Measurements from ENCODE around the gene RPS6KA6.
A peak's percentile ranks its signal among the peaks of the same experiment; 100 is the strongest.

RPS6KA6 gene

DNA sequence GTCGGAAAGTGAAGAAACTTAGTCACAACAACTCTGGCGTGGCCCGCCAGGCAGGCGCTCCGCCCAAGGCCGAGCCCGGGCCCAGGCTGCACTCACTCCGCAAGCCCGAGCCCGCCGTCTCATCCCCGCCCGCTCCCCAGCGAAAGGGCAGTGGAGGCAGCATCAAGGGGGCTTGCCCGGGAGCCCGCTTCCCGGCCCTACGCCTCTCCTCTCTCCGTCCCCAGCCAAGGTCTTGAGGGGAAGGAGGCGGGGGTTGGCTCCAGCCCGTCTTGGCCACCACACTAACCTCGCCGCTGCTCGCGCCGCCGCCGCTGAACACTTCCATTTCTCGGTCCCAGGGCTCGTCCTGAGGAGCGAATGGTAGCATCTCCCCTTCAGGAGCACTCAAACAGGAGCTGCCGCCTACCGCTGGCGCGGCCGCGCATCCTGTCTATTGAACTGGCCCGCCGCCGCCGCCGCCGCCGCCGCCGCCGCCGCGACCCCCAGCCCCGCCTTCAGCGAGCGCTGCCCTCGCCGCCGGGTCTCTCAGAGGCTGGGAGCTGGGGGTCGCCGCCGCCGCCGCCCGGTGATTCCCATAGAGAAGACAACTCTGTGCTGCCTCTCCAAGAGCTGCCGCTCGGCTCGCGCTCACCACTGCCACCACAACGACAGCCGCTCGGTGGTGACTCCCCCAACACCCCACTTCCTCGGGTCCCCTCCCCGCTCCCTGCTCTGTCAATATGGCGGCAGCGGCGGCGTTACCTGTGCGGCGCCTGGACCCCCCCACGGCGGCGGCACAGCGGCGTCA is at the start of gene RPS6KA6:
Gene RPS6KA6, minus strand, starts transcription at position 667 of the 787 bp plus-strand sequence. Its CDS starts 300 bp downstream, at position 367.
- Histone ChIP-seq H3K36me3 (ENCODE audit: low read depth) (no peaks in the 10 kb centered on the region), H3K27me3 (ENCODE audit: insufficient read depth, poor library complexity, severe bottlenecking) (no peaks in the 10 kb centered on the region), H3K9me3 (ENCODE audit: severe bottlenecking) (no peaks in the 10 kb centered on the region), H3K27ac (ENCODE audit: poor library complexity, severe bottlenecking) (no peak within 1 kb of the TSS), H3K4me3 (ENCODE audit: severe bottlenecking) (peak within 1 kb of the TSS; percentile 56), H3K4me1 (ENCODE audit: insufficient read depth, poor library complexity, severe bottlenecking) (no peaks in the 10 kb centered on the region)
- DNase-seq (ENCODE audit: low spot score) (peak; percentile 20), ATAC-seq (ENCODE audit: low read depth) (peak; percentile 70)
- TF ChIP-seq, protein P1, sequence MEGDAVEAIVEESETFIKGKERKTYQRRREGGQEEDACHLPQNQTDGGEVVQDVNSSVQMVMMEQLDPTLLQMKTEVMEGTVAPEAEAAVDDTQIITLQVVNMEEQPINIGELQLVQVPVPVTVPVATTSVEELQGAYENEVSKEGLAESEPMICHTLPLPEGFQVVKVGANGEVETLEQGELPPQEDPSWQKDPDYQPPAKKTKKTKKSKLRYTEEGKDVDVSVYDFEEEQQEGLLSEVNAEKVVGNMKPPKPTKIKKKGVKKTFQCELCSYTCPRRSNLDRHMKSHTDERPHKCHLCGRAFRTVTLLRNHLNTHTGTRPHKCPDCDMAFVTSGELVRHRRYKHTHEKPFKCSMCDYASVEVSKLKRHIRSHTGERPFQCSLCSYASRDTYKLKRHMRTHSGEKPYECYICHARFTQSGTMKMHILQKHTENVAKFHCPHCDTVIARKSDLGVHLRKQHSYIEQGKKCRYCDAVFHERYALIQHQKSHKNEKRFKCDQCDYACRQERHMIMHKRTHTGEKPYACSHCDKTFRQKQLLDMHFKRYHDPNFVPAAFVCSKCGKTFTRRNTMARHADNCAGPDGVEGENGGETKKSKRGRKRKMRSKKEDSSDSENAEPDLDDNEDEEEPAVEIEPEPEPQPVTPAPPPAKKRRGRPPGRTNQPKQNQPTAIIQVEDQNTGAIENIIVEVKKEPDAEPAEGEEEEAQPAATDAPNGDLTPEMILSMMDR (IDR thresholded peaks at IDR 0.05; ENCODE audit: poor library complexity, severe bottlenecking): no peak

- TF ChIP-seq, protein P1 (IDR thresholded peaks at IDR 0.05; ENCODE audit: poor library complexity, severe bottlenecking): no peak
- Histone ChIP-seq H3K27ac (ENCODE audit: poor library complexity, severe bottlenecking) (no peak overlapping the region), H3K27me3 (ENCODE audit: insufficient read depth, poor library complexity, severe bottlenecking) (no peaks in the 10 kb centered on the region), H3K4me3 (ENCODE audit: severe bottlenecking) (no peak overlapping the region), H3K4me1 (ENCODE audit: insufficient read depth, poor library complexity, severe bottlenecking) (no peaks in the 10 kb centered on the region), H3K9me3 (ENCODE audit: severe bottlenecking) (no peaks in the 10 kb centered on the region), H3K36me3 (ENCODE audit: low read depth) (no peaks in the 10 kb centered on the region)
- no peak for DNase-seq (ENCODE audit: low spot score)
- no peak for ATAC-seq (ENCODE audit: low read depth)
Measured at GRCh38 chrX:84224741-84225140, 36.7 kb upstream of the RPS6KA6 start.

GRCh38 chrX:84223261-84223660 is 35.3 kb upstream of the RPS6KA6 start:
- Histone ChIP-seq H3K4me1 (ENCODE audit: insufficient read depth, poor library complexity, severe bottlenecking) (no peaks in the 10 kb centered on the region), H3K27ac (ENCODE audit: poor library complexity, severe bottlenecking) (no peak overlapping the region), H3K36me3 (ENCODE audit: low read depth) (no peaks in the 10 kb centered on the region), H3K4me3 (ENCODE audit: severe bottlenecking) (no peak overlapping the region), H3K9me3 (ENCODE audit: severe bottlenecking) (no peaks in the 10 kb centered on the region), H3K27me3 (ENCODE audit: insufficient read depth, poor library complexity, severe bottlenecking) (no peaks in the 10 kb centered on the region)
- no peak for DNase-seq (ENCODE audit: low spot score)
- TF ChIP-seq, protein P1 (IDR thresholded peaks at IDR 0.05; ENCODE audit: poor library complexity, severe bottlenecking): no peak
- no peak for ATAC-seq (ENCODE audit: low read depth)

- Histone ChIP-seq H3K9me3 (ENCODE audit: severe bottlenecking) (no peaks in the 10 kb centered on the region), H3K4me1 (ENCODE audit: insufficient read depth, poor library complexity, severe bottlenecking) (no peaks in the 10 kb centered on the region), H3K36me3 (ENCODE audit: low read depth) (no peaks in the 10 kb centered on the region), H3K27ac (ENCODE audit: poor library complexity, severe bottlenecking) (no peak overlapping the region), H3K4me3 (ENCODE audit: severe bottlenecking) (no peak overlapping the region), H3K27me3 (ENCODE audit: insufficient read depth, poor library complexity, severe bottlenecking) (no peaks in the 10 kb centered on the region)
- DNase-seq (ENCODE audit: low spot score) (no peak), ATAC-seq (ENCODE audit: low read depth) (no peak)
- TF ChIP-seq, protein P1 (IDR thresholded peaks at IDR 0.05; ENCODE audit: poor library complexity, severe bottlenecking): no peak
Measured at GRCh38 chrX:84221181-84221580, 33.2 kb upstream of the RPS6KA6 start.

DNA sequence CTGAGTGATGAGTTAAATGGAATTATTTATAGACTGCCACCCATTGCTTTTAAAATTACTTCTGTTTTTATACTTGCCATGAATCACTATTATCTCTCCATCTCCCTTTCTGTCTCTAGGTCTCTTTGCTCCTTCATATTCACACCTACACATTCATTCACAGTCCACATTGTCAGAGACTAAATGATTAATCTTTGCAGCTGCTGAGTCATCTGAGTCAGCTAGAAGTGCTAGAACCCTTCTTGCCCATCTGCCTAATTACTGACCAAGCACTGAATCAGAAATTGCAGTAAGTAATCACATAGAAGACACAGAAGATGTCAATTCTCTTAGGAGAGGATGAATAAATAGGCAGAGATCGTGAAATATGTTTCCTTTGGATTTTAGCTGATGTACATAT is 31.6 kb upstream of the RPS6KA6 start:
- Histone ChIP-seq H3K27me3 (ENCODE audit: insufficient read depth, poor library complexity, severe bottlenecking) (no peaks in the 10 kb centered on the region), H3K4me1 (ENCODE audit: insufficient read depth, poor library complexity, severe bottlenecking) (no peaks in the 10 kb centered on the region), H3K27ac (ENCODE audit: poor library complexity, severe bottlenecking) (no peak overlapping the region), H3K36me3 (ENCODE audit: low read depth) (no peaks in the 10 kb centered on the region), H3K4me3 (ENCODE audit: severe bottlenecking) (no peak overlapping the region), H3K9me3 (ENCODE audit: severe bottlenecking) (no peaks in the 10 kb centered on the region)
- TF ChIP-seq, protein P1 (IDR thresholded peaks at IDR 0.05; ENCODE audit: poor library complexity, severe bottlenecking): no peak
- ATAC-seq (ENCODE audit: low read depth) (no peak), DNase-seq (ENCODE audit: low spot score) (no peak)

All from RWPE2 (cell line).